Spleen (tissue), 11 donors: ENCODE measurements around the gene POLR3E. TPM values are rescaled to one million over a fixed set of nuclear protein-coding genes. Genes with fewer than 3 reads are reported as not detected.

Source experiments
- DNase-seq: peaks from one replicate; pipeline ENCODE4 v3.0.0-alpha.2; 2020
- H3K27ac ChIP-seq, 8 donors: fragments of 200-600 bp; sonication (generic) in 7 of 8; 1 replicate in 4 of 8; 2 replicates in 4 of 8; pipeline versions ENCODE4 v1.5.0 to v1.8.0; 2016 to 2021; ENCODE audit warnings: inconsistent platforms in 4 of 8, mild to moderate bottlenecking in 4 of 8, moderate library complexity in 1 of 8
- H3K27me3 ChIP-seq, 7 donors: fragments of 200-600 bp; sonication (generic) in 6 of 7; replicated peaks in 1 of 7; 1 replicate in 4 of 7; 2 replicates in 3 of 7; pipeline versions ENCODE4 v1.5.0 to v1.8.0; 2016 to 2021; ENCODE audit warnings: inconsistent platforms in 3 of 7, mild to moderate bottlenecking in 1 of 7
- H3K36me3 ChIP-seq, 6 donors: fragments of 200-600 bp; sonication (generic) in 5 of 6; 1 replicate in 4 of 6; 2 replicates in 2 of 6; pipeline versions ENCODE4 v1.5.0 to v1.8.0; 2016 to 2021; ENCODE audit warnings: inconsistent platforms in 2 of 6
- H3K4me1 ChIP-seq, 6 donors: fragments of 200-600 bp; sonication (generic) in 5 of 6; 1 replicate in 3 of 6; 2 replicates in 3 of 6; pipeline versions ENCODE4 v1.5.0 to v1.8.0; 2016 to 2021; ENCODE audit warnings: inconsistent platforms in 3 of 6
- H3K4me3 ChIP-seq, 8 donors: fragments of 200-600 bp; sonication (generic) in 7 of 8; 1 replicate in 4 of 8; 2 replicates in 4 of 8; pipeline versions ENCODE4 v1.5.0 to v1.8.0; 2016 to 2021; ENCODE audit warnings: inconsistent platforms in 4 of 8, mild to moderate bottlenecking in 4 of 8, moderate library complexity in 2 of 8
- H3K9me3 ChIP-seq, 8 donors: fragments of 200-600 bp; sonication (generic) in 7 of 8; 1 replicate in 4 of 8; 2 replicates in 4 of 8; pipeline versions ENCODE4 v1.5.0 to v1.8.0; 2016 to 2021; ENCODE audit warnings: inconsistent platforms in 4 of 8
- CTCF ChIP-seq, 11 experiments: fragments of 200-600 bp in 7 of 11; fragments of 450-650 bp in 4 of 11; sonication (generic) in 4 of 11; IDR thresholded peaks in 8 of 11; conservative IDR thresholded peaks in 3 of 11; 1 replicate in 7 of 11; 2 replicates in 4 of 11; pipeline versions ENCODE4 v1.4.0 to v1.8.0; 2016 to 2021; ENCODE audit warnings: antibody characterized with exemption in 11 of 11, inconsistent platforms in 4 of 11, mild to moderate bottlenecking in 1 of 11
- POLR2A ChIP-seq, 3 donors: fragments of 450-650 bp; IDR thresholded peaks; one replicate each; pipeline ENCODE4 v1.5.1; 2017; ENCODE audit warnings: antibody characterized with exemption in 3 of 3, mild to moderate bottlenecking in 1 of 3
- POLR2AphosphoS5 ChIP-seq, 3 donors: sonication (generic); formaldehyde crosslinking; IDR thresholded peaks; one replicate each; pipeline ENCODE4 v1.5.1; 2017; ENCODE audit warnings: antibody characterized with exemption in 3 of 3
- whole genome bisulfite sequencing, 5 donors: extraction: QIAGEN DNeasy Blood & Tissue Kit in 3 of 5; methylation state at CpG; one replicate each; pipeline versions ENCODE4 v1.1.5 to v1.1.7; 2013 to 2018; 5-methylcytosine and 5-hydroxymethylcytosine counted together
- intact Hi-C: fragments of 100-400 bp; cut with DNase I; formaldehyde crosslinking; loops from one replicate; pipeline ENCODE4 v1.15.0; 2023; ENCODE audit warnings: low total_unique reads
- polyA plus RNA-seq, 3 donors: library from polyadenylated mRNA; stranded (reverse); fragments of 200-250 nt; gene quantifications; one replicate each; pipeline ENCODE4 v1.2.1, GENCODE V29; 2013
- total RNA-seq, 7 donors: library from RNA; depleted of rRNA in 3 of 7; stranded (reverse); fragments of >200 nt in 3 of 7; fragmentation: NEBNext Ultra II Directional in 4 of 7; extraction: Animal tissue kit (Norgen Biotek cat#: 25700) in 4 of 7; gene quantifications; one replicate each; pipeline versions ENCODE4 v1.1.0 to v1.2.1, GENCODE V29; 2016 to 2021
- donor health status: healthy with polysubstance abuse.
- donor health status: DM: no; HTN: no; CAD: no; lungs with moderate emphysema.
- donor health status: DM: no; HTN: no; CAD: no.
- donor health status: Bipolar disorder and iron deficiency.
- donor health status: healthy.
- donor health status: DM: no; HTN: no; CAD: no.
- donor health status: DM: yes; HTN: yes; CAD: no.

Gene POLR3E
- total and polyA plus RNA-seq, 10 donors = 17.3 to 58.0 (median 44.7) TPM

- no peak overlapping the region for H3K27ac ChIP-seq
- peaks cover 0 to 4% (median 0%) of the 10 kb centered on the region in 6 donors for H3K36me3 ChIP-seq
- no peak for DNase-seq
- TF ChIP-seq CTCF (IDR thresholded peaks at IDR 0.05 in 8 of 11, conservative IDR thresholded peaks at IDR 0.05 in 3 of 11) (no peak), POLR2A (IDR thresholded peaks at IDR 0.05) (no peak), POLR2AphosphoS5 (IDR thresholded peaks at IDR 0.05) (no peak)
- intact Hi-C loops = no loop called here
- H3K4me1 ChIP-seq = peaks cover 0 to 16% (median 3%) of the 10 kb centered on the region in 6 donors
- H3K27me3 ChIP-seq = no peaks in the 10 kb centered on the region
- WGBS, 5 donors = 95 to 98% (median 98%) methylated on average over 3 of the region's 3 CpGs
- no peak overlapping the region for H3K4me3 ChIP-seq
- H3K9me3 ChIP-seq = no peaks in the 10 kb centered on the region
Measured at GRCh38 chr16:22383827-22384226, 86.6 kb downstream of the POLR3E start.

Other genes with a start within 250 kb of the POLR3E start
- gene VWA3A, start 204.9 kb upstream of the POLR3E start, total RNA-seq = 1 to 10 TPM in 1 of 7 donors, under 1 TPM in 4, not detected in 2; 0.23 to 2.1 (median 0.52) TPM
- under 1 TPM; 0.08 to 0.35 (median 0.20) TPM for gene VWA3A, start 204.9 kb upstream of the POLR3E start, polyA plus RNA-seq
- gene SDR42E2, start 134.9 kb upstream of the POLR3E start, total RNA-seq = under 1 TPM in 2 of 7 donors, not detected in 5; 0.16 to 0.24 TPM
- under 1 TPM; 0.09 to 0.14 (median 0.10) TPM for gene SDR42E2, start 134.9 kb upstream of the POLR3E start, polyA plus RNA-seq
- 10 to 100 TPM; 19.5 to 37.7 (median 27.5) TPM for gene EEF2K, start 91.1 kb upstream of the POLR3E start, total RNA-seq
- gene EEF2K, start 91.1 kb upstream of the POLR3E start, polyA plus RNA-seq = 1 to 10 TPM; 2.4 to 5.8 (median 2.6) TPM
- 10 to 100 TPM; 19.2 to 33.4 (median 27.1) TPM for gene CDR2, start 77.2 kb downstream of the POLR3E start, total RNA-seq
- 10 to 100 TPM in 1 of 3 donors, 1 to 10 TPM in 2; 7.7 to 10.1 (median 9.8) TPM for gene CDR2, start 77.2 kb downstream of the POLR3E start, polyA plus RNA-seq
- 100 to 1,000 TPM; 222 to 625 (median 479) TPM for gene NPIPB5, start 213.5 kb downstream of the POLR3E start, total RNA-seq
- 100 to 1,000 TPM in 1 of 3 donors, 10 to 100 TPM in 2; 58.7 to 118 (median 79.5) TPM for gene NPIPB5, start 213.5 kb downstream of the POLR3E start, polyA plus RNA-seq